HL-60 (cell line): Measurements from ENCODE around the gene COL20A1.

Source experiments
- GABPA ChIP-seq: IDR thresholded peaks from 2 replicates; pipeline ENCODE4 v1.6.1; 2012; ENCODE audit warnings: low read depth
- POLR2AphosphoS5 ChIP-seq: IDR thresholded peaks from 2 replicates; pipeline ENCODE4 v1.6.1; 2012; ENCODE audit warnings: low read depth
- SPI1 ChIP-seq: IDR thresholded peaks from 2 replicates; pipeline ENCODE4 v1.6.1; 2012; ENCODE audit warnings: low read depth, mild to moderate bottlenecking, borderline replicate concordance
- TF ChIP-seq, protein P1 (sequence below): IDR thresholded peaks from 2 replicates; pipeline ENCODE4 v1.6.1; 2012; ENCODE audit warnings: low read depth; ENCODE audit not compliant: insufficient replicate concordance
- TF ChIP-seq, protein P2 (sequence below): IDR thresholded peaks from one replicate; pipeline ENCODE4 v1.5.1; 2011; ENCODE audit warnings: low read length, control low read depth, inconsistent platforms; ENCODE audit not compliant: insufficient read depth

DNA sequence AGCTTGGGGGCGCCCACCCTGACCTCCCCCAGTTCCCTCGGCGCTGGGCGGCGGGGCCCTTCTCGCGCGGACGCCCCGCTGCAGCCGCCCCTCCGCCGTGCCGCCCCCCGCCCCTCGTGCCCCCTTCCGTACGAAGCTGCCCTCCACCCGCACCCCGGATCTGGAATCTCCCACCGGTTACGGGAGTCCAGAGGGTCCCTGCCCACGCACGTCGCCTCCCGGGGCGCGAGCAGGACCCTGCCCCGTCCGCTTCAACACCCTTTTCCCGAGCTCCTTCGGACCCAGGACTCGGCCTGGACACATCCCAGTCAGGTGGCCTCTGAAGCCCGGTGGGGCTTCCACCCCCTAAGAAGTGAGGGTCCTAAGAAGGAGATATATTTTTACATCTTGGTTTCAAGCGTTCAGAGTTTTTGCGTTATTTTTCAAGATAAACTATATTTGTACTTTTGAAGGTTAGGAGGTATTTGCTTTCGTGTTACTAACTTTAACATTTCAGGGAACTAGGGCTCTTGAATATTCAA lies 19.9 kb upstream of the COL20A1 start:
- TF ChIP-seq, protein P1, sequence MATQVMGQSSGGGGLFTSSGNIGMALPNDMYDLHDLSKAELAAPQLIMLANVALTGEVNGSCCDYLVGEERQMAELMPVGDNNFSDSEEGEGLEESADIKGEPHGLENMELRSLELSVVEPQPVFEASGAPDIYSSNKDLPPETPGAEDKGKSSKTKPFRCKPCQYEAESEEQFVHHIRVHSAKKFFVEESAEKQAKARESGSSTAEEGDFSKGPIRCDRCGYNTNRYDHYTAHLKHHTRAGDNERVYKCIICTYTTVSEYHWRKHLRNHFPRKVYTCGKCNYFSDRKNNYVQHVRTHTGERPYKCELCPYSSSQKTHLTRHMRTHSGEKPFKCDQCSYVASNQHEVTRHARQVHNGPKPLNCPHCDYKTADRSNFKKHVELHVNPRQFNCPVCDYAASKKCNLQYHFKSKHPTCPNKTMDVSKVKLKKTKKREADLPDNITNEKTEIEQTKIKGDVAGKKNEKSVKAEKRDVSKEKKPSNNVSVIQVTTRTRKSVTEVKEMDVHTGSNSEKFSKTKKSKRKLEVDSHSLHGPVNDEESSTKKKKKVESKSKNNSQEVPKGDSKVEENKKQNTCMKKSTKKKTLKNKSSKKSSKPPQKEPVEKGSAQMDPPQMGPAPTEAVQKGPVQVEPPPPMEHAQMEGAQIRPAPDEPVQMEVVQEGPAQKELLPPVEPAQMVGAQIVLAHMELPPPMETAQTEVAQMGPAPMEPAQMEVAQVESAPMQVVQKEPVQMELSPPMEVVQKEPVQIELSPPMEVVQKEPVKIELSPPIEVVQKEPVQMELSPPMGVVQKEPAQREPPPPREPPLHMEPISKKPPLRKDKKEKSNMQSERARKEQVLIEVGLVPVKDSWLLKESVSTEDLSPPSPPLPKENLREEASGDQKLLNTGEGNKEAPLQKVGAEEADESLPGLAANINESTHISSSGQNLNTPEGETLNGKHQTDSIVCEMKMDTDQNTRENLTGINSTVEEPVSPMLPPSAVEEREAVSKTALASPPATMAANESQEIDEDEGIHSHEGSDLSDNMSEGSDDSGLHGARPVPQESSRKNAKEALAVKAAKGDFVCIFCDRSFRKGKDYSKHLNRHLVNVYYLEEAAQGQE, result no peak
- TF ChIP-seq, protein P2, sequence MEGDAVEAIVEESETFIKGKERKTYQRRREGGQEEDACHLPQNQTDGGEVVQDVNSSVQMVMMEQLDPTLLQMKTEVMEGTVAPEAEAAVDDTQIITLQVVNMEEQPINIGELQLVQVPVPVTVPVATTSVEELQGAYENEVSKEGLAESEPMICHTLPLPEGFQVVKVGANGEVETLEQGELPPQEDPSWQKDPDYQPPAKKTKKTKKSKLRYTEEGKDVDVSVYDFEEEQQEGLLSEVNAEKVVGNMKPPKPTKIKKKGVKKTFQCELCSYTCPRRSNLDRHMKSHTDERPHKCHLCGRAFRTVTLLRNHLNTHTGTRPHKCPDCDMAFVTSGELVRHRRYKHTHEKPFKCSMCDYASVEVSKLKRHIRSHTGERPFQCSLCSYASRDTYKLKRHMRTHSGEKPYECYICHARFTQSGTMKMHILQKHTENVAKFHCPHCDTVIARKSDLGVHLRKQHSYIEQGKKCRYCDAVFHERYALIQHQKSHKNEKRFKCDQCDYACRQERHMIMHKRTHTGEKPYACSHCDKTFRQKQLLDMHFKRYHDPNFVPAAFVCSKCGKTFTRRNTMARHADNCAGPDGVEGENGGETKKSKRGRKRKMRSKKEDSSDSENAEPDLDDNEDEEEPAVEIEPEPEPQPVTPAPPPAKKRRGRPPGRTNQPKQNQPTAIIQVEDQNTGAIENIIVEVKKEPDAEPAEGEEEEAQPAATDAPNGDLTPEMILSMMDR, result no peak
- no peak for TF ChIP-seq POLR2AphosphoS5
- no peak for TF ChIP-seq SPI1
- no peak for TF ChIP-seq GABPA
